22Rv1 (cell line): Measurements from ENCODE around the gene FOXP1.

ENCODE experiments used
- ZFX ChIP-seq: fragments of 450-650 bp; IDR thresholded peaks from 2 replicates; pipeline ENCODE4 v1.6.1; 2017; ENCODE audit warnings: antibody characterized with exemption, borderline replicate concordance
- TF ChIP-seq, protein P1 (sequence below): fragments of 450-650 bp; IDR thresholded peaks from 2 replicates; pipeline ENCODE4 v1.5.1; 2017; ENCODE audit warnings: mild to moderate bottlenecking

DNA sequence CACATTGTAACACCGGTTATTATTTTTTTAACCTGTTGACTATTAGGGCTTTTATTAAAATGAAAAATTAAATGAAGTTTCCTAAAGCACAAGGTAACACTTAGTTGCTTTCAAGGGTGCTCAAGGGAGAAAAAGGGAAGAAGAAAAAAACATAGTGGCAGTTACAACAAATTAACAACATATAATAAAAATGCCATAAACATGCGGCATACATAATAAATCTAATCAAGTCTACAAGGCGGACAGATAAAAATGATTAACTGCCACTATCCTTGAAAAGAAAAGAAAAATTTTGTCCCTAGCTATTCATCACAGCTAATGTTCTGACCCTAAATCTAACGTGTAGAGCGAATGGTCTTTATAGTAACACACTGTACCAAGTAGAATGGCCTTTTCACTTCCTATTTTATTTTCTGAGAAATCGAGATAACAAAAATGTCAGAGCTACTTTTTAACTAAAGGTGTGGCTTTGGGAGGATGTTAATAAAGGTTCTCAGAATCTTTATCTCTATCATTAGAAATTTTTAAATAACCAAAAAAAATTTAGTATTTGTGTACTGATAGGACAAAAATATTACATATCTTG lies 194.9 kb downstream of the FOXP1 start:
- TF ChIP-seq, protein P1, sequence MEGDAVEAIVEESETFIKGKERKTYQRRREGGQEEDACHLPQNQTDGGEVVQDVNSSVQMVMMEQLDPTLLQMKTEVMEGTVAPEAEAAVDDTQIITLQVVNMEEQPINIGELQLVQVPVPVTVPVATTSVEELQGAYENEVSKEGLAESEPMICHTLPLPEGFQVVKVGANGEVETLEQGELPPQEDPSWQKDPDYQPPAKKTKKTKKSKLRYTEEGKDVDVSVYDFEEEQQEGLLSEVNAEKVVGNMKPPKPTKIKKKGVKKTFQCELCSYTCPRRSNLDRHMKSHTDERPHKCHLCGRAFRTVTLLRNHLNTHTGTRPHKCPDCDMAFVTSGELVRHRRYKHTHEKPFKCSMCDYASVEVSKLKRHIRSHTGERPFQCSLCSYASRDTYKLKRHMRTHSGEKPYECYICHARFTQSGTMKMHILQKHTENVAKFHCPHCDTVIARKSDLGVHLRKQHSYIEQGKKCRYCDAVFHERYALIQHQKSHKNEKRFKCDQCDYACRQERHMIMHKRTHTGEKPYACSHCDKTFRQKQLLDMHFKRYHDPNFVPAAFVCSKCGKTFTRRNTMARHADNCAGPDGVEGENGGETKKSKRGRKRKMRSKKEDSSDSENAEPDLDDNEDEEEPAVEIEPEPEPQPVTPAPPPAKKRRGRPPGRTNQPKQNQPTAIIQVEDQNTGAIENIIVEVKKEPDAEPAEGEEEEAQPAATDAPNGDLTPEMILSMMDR = no peak
- no peak for TF ChIP-seq ZFX
